HG03457 (cell line): ENCODE measurements around the gene NCK2.
"Not testable (repeated sequence)": the region's sequence is repeated elsewhere in the genome, so short reads cannot be mapped to it uniquely, and the experiment has no call there.

ENCODE experiments used
- ATAC-seq: cut with Tn5 transposase; IDR thresholded peaks from one replicate; pipeline ENCODE4 v1.9.1; 2021; ENCODE audit warnings: moderate number of reproducible peaks; ENCODE audit not compliant: unreplicated experiment

Gene NCK2

GRCh38 chr2:105754011-105754410 lies 9.3 kb downstream of the NCK2 start:
- ATAC-seq = no peak

GRCh38 chr2:105754994-105755393 lies 10.3 kb downstream of the NCK2 start:
- no peak for ATAC-seq

- no peak for ATAC-seq
Measured at GRCh38 chr2:105755895-105756294, 11.2 kb downstream of the NCK2 start.

- no peak for ATAC-seq
Measured at GRCh38 chr2:105756435-105756834, 11.7 kb downstream of the NCK2 start.

- ATAC-seq = not testable (repeated sequence)
Measured at GRCh38 chr2:105756865-105757264, 12.2 kb downstream of the NCK2 start.

- ATAC-seq = no peak
Measured at GRCh38 chr2:105757433-105757832, 12.7 kb downstream of the NCK2 start.

GRCh38 chr2:105760191-105760590 lies 15.5 kb downstream of the NCK2 start:
- ATAC-seq = no peak

- no peak for ATAC-seq
Measured at GRCh38 chr2:105760639-105761337, 16.1 kb downstream of the NCK2 start.

- ATAC-seq = no peak
Measured at GRCh38 chr2:105761931-105762515, 17.3 kb downstream of the NCK2 start.

GRCh38 chr2:105763076-105763475 lies 18.4 kb downstream of the NCK2 start:
- no peak for ATAC-seq

- ATAC-seq = no peak
Measured at GRCh38 chr2:105764059-105764458, 19.3 kb downstream of the NCK2 start.

- ATAC-seq = no peak
Measured at GRCh38 chr2:105765415-105766299, 20.9 kb downstream of the NCK2 start.

GRCh38 chr2:105766300-105766866 lies 21.7 kb downstream of the NCK2 start:
- no peak for ATAC-seq

GRCh38 chr2:105768176-105768575 lies 23.5 kb downstream of the NCK2 start:
- ATAC-seq = no peak

GRCh38 chr2:105768961-105769452 lies 24.3 kb downstream of the NCK2 start:
- no peak for ATAC-seq

- ATAC-seq = no peak
Measured at GRCh38 chr2:105769504-105769903, 24.8 kb downstream of the NCK2 start.

GRCh38 chr2:105770149-105770548 lies 25.4 kb downstream of the NCK2 start:
- ATAC-seq = no peak

- not testable (repeated sequence) for ATAC-seq
Measured at GRCh38 chr2:105771291-105771690, 26.6 kb downstream of the NCK2 start.

- ATAC-seq = no peak
Measured at GRCh38 chr2:105771836-105772235, 27.1 kb downstream of the NCK2 start.

GRCh38 chr2:105772362-105772761 lies 27.6 kb downstream of the NCK2 start:
- ATAC-seq = no peak

GRCh38 chr2:105773568-105773967 lies 28.9 kb downstream of the NCK2 start:
- no peak for ATAC-seq
